HepG2 (cell line): Measurements from ENCODE around the gene NFE2L1. TPM values are rescaled to one million over a fixed set of nuclear protein-coding genes. Genes with fewer than 3 reads are reported as not detected.

Experiments used
- ATAC-seq: fragments of 200-7000 bp; cut with Tn5 transposase; 3 replicates; pipeline ENCODE4 v1.9.1; 2020; ENCODE audit warnings: mild to moderate bottlenecking, moderate library complexity
- BruUV-seq: library from RNA; stranded (reverse); fragments of 400-500 nt; replicated peaks from 2 replicates; lab custom pipeline; 2021; lab: Mats Ljungman, UMichigan
- CTCF ChIA-PET: fragments of 300-600 bp; formaldehyde crosslinking; extraction: SDS; loops from one replicate; lab custom pipeline; 2021; ENCODE audit warnings: low total read pairs, inconsistent platforms, low intra/inter-chr PET ratio; lab: Yijun Ruan, JAX
- POLR2A ChIA-PET: fragments of 350-600 bp; sonication (Branson Sonifier 250); formaldehyde crosslinking; loops from one replicate; lab custom pipeline; 2020; ENCODE audit warnings: antibody characterized with exemption, inconsistent platforms; lab: Yijun Ruan, JAX
- DNase-seq: peaks from one replicate; pipeline ENCODE4 v3.0.0-alpha.2; 2015; ENCODE audit warnings: low spot score
- FAIRE-seq: peaks from 3 replicates; lab custom pipeline; 2011; peaks lifted over from hg19 to GRCh38; lab: Jason Lieb, UNC
- H2AFZ ChIP-seq: one replicate; pipeline ENCODE4 v1.6.1; 2011; ENCODE audit warnings: low read length, inconsistent platforms
- H3K27ac ChIP-seq: fragments of 300-600 bp; 3 replicates; pipeline ENCODE4 v1.8.0; 2011; ENCODE audit warnings: mixed run types, mild to moderate bottlenecking, mixed read lengths, low read length, inconsistent platforms; ENCODE audit not compliant: insufficient read depth; ENCODE audit errors: extremely low read length
- H3K27me3 ChIP-seq, 2 experiments: fragments of 200-600 bp in 1 of 2; 2 replicates in 1 of 2; 3 replicates in 1 of 2; pipeline versions ENCODE4 v1.6.0 to v1.8.0; 2011; ENCODE audit warnings: low read length in 2 of 2, mild to moderate bottlenecking in 2 of 2, moderate library complexity in 2 of 2, inconsistent platforms in 1 of 2; ENCODE audit not compliant: insufficient read depth in 2 of 2, control insufficient read depth in 1 of 2
- H3K36me3 ChIP-seq, 2 experiments: fragments of 200-600 bp in 1 of 2; replicated peaks in 1 of 2; 2 replicates in 1 of 2; 3 replicates in 1 of 2; pipeline versions ENCODE4 v1.5.1 to v1.8.0; 2011; ENCODE audit warnings: low read length in 2 of 2, inconsistent platforms in 1 of 2; ENCODE audit not compliant: insufficient read depth in 2 of 2, control insufficient read depth in 1 of 2
- H3K4me1 ChIP-seq: 2 replicates; pipeline ENCODE4 v1.5.1; 2012; ENCODE audit warnings: low read length, inconsistent platforms; ENCODE audit not compliant: insufficient read depth
- H3K4me2 ChIP-seq: 2 replicates; pipeline ENCODE4 v1.6.0; 2011; ENCODE audit warnings: low read depth, low read length, inconsistent platforms
- H3K4me3 ChIP-seq, 3 experiments: fragments of 200-600 bp in 1 of 3; sonication (generic), shearing (Covaris generic) in 1 of 3; replicated peaks in 1 of 3; 2 replicates each; pipeline ENCODE4 v1.5.1; 2011 to 2016; ENCODE audit warnings: low read length in 3 of 3, inconsistent platforms in 2 of 3, low read depth in 2 of 3, mild to moderate bottlenecking in 2 of 3, control low read depth in 1 of 3, mixed read lengths in 1 of 3; ENCODE audit not compliant: insufficient read depth in 1 of 3
- H3K79me2 ChIP-seq: one replicate; pipeline ENCODE4 v1.6.1; 2011; ENCODE audit warnings: low read length, inconsistent platforms; ENCODE audit not compliant: insufficient read depth
- H3K9ac ChIP-seq: 2 replicates; pipeline ENCODE4 v1.6.0; 2011; ENCODE audit warnings: mild to moderate bottlenecking, low read depth, low read length, inconsistent platforms; ENCODE audit not compliant: insufficient read depth
- H3K9me3 ChIP-seq: 2 replicates; pipeline ENCODE4 v1.5.1; 2012; ENCODE audit warnings: mild to moderate bottlenecking, low read length
- H4K20me1 ChIP-seq: 2 replicates; pipeline ENCODE4 v1.6.0; 2011; ENCODE audit warnings: inconsistent platforms, mild to moderate bottlenecking, low read length, moderate library complexity; ENCODE audit not compliant: insufficient read depth
- FOXJ3 ChIP-seq: sonication (generic); formaldehyde crosslinking; IDR thresholded peaks from 2 replicates; pipeline ENCODE4 v1.4.0; 2020; ENCODE audit warnings: missing genetic modification reagents, mild to moderate bottlenecking, borderline replicate concordance
- GABPB1 ChIP-seq: IDR thresholded peaks from 2 replicates; pipeline ENCODE4 v1.6.1; 2016; ENCODE audit warnings: mild to moderate bottlenecking, missing genetic modification reagents, moderate library complexity, missing compliant biosample characterization
- HNRNPK ChIP-seq: fragments of 200-400 bp; formaldehyde crosslinking; IDR thresholded peaks from 2 replicates; pipeline ENCODE4 v1.6.1; 2018; ENCODE audit warnings: low read length, low read depth, moderate library complexity, mild to moderate bottlenecking; ENCODE audit not compliant: poor library complexity, severe bottlenecking
- HNRNPLL ChIP-seq: fragments of 200-400 bp; formaldehyde crosslinking; IDR thresholded peaks from 2 replicates; pipeline ENCODE4 v1.6.1; 2017; ENCODE audit warnings: mild to moderate bottlenecking, low read depth, low read length; ENCODE audit not compliant: poor library complexity, severe bottlenecking
- NCOR1 ChIP-seq: fragments of 200-600 bp; sonication (generic); IDR thresholded peaks from 2 replicates; pipeline ENCODE4 v1.7.0; 2017; ENCODE audit warnings: antibody characterized with exemption, low read length, borderline replicate concordance
- NFATC3 ChIP-seq: sonication (generic); formaldehyde crosslinking; IDR thresholded peaks from 2 replicates; pipeline ENCODE4 v1.5.1; 2020; ENCODE audit warnings: mild to moderate bottlenecking, missing genetic modification reagents
- NR2C2 ChIP-seq: sonication (generic); formaldehyde crosslinking; IDR thresholded peaks from 2 replicates; pipeline ENCODE4 v1.4.0; 2020; ENCODE audit warnings: missing genetic modification reagents, mild to moderate bottlenecking, moderate library complexity, borderline replicate concordance
- RFX3 ChIP-seq: IDR thresholded peaks from 2 replicates; pipeline ENCODE4 v1.6.1; 2016; ENCODE audit warnings: missing biosample characterization, missing genetic modification reagents
- SAP130 ChIP-seq: IDR thresholded peaks from 2 replicates; pipeline ENCODE4 v1.6.1; 2016; ENCODE audit warnings: low read depth
- SRY ChIP-seq: sonication (generic); formaldehyde crosslinking; IDR thresholded peaks from 2 replicates; pipeline ENCODE4 v1.8.0; 2022; ENCODE audit warnings: mild to moderate bottlenecking, missing genetic modification reagents
- SSRP1 ChIP-seq: IDR thresholded peaks from 2 replicates; pipeline ENCODE4 v1.6.1; 2016; ENCODE audit warnings: control low read depth
- STAG1 ChIP-seq: sonication (generic); formaldehyde crosslinking; IDR thresholded peaks from 2 replicates; pipeline ENCODE4 v1.4.0; 2020; ENCODE audit warnings: missing genetic modification reagents
- ZFP90 ChIP-seq: sonication (generic); formaldehyde crosslinking; IDR thresholded peaks from 2 replicates; pipeline ENCODE4 v1.8.0; 2022; ENCODE audit warnings: missing genetic modification reagents, mild to moderate bottlenecking, inconsistent platforms, borderline replicate concordance
- ZNF350 ChIP-seq: sonication (generic); formaldehyde crosslinking; IDR thresholded peaks from 2 replicates; pipeline ENCODE4 v1.4.0; 2020; ENCODE audit warnings: mild to moderate bottlenecking, low read depth, missing genetic modification reagents, borderline replicate concordance
- ZNF451 ChIP-seq: sonication (generic); formaldehyde crosslinking; IDR thresholded peaks from 2 replicates; pipeline ENCODE4 v1.5.0; 2020; ENCODE audit warnings: mild to moderate bottlenecking, missing genetic modification reagents
- WGBS: methylation state at CpG from one replicate; pipeline ENCODE4 v1.1.6; 2017; ENCODE audit warnings: low lambda C conversion rate; 5-methylcytosine and 5-hydroxymethylcytosine counted together
- in situ Hi-C: cut with HindIII; loops from 2 replicates; pipeline ENCODE4 v1.10.0; 2017; ENCODE audit warnings: low pct_unique_long_range_greater_than_20kb; ENCODE audit not compliant: extremely low pct_ligation_motif_present
- intact Hi-C: fragments of 100-400 bp; cut with micrococcal nuclease; formaldehyde crosslinking; loops from one replicate; pipeline ENCODE4 v1.10.0; 2022; ENCODE audit not compliant: unreplicated experiment
- polyA plus RNA-seq, 8 experiments: library from polyadenylated mRNA; depleted of rRNA in 3 of 8; stranded (reverse) in 7 of 8; unstranded in 1 of 8; fragments of >200 nt; fragmentation: Illumina TruSeq in 4 of 8; extraction: Trizol in 4 of 8; gene quantifications; 2 replicates each; pipeline versions ENCODE4 v1.2.1 to v1.2.3, GENCODE V29; 2011 to 2016; ENCODE audit warnings: low read depth in 4 of 8, missing spikeins in 1 of 8, mixed read lengths in 1 of 8; ENCODE audit not compliant: insufficient read depth in 1 of 8
- total RNA-seq, 5 experiments: library from RNA; depleted of rRNA; stranded (reverse); fragments of >200 nt; fragmentation: Illumina TruSeq; extraction: Trizol; gene quantifications; 2 replicates each; pipeline ENCODE4 v1.2.3, GENCODE V29; 2016; ENCODE audit warnings: low read depth in 1 of 5
- TF ChIP-seq, protein P1 (sequence below): sonication (generic); formaldehyde crosslinking; IDR thresholded peaks from 2 replicates; pipeline ENCODE4 v1.8.1; 2023; ENCODE audit warnings: mild to moderate bottlenecking, moderate library complexity, missing genetic modification reagents
- TF ChIP-seq, protein P2 (sequence below): sonication (generic); formaldehyde crosslinking; IDR thresholded peaks from 2 replicates; pipeline ENCODE4 v1.4.0; 2020; ENCODE audit warnings: missing genetic modification reagents, borderline replicate concordance
- TF ChIP-seq, protein P3 (sequence below): sonication (generic); formaldehyde crosslinking; IDR thresholded peaks from 2 replicates; pipeline ENCODE4 v1.9.0; 2021; ENCODE audit warnings: missing genetic modification reagents, borderline replicate concordance

The NFE2L1 gene
- total and polyA plus RNA-seq, 2 of the 13 experiments (the other 11 are each of a cell fraction or from before 2014, with no cell fraction given): 67.0 to 234 TPM

DNA sequence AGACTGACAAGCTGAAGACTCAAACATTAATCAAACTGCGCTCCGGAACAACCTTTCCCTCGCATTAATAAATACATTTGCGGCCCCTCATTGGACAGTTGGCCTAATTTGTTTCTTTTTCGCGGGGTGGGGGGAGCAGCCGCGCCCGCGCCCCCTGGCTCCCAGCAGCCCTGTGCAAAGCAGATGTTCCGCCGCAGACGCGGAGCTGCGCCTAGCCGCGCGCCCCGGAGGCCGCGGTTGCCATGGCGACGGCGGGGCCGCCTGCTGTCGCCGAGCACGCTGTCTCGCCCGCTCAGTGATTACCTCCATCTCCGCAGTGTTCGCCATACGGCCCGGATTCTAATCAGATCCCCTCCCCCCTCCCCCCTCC, 36.0 kb upstream of the NFE2L1 start (continued):
- TF ChIP-seq, protein P1, sequence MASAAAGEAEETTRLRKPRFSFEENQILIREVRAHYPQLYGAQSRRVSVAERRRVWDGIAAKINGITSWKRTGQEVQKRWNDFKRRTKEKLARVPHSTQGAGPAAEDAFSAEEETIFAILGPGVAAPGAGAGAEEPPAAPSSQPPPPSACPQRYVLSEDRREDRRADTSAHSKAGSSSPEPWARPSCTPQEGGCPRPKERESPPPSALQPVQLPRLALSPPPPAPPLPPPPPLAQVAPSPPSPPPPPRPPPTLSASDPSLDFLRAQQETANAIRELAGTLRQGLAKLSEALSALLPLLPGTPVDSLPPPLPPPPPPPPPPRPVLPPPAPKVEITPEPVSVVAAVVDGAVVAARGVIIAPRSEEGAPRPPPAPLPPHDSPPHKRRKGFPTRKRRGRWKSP (CRISPR knock-in tag): peak; percentile 96
- TF ChIP-seq HNRNPLL: peak; percentile 92
- peak; percentile 92 for TF ChIP-seq HNRNPK
- TF ChIP-seq RFX3 (CRISPR knock-in tag): peak; percentile 82
- TF ChIP-seq NFATC3: no peak
- peak; percentile 31; the same call in 1 of the 2 replicates for TF ChIP-seq GABPB1 (CRISPR knock-in tag)
- peak; percentile 41; the same call in 1 of the 2 replicates for TF ChIP-seq SAP130 (CRISPR knock-in tag)
- no peak for TF ChIP-seq NR2C2 (CRISPR knock-in tag)

DNA sequence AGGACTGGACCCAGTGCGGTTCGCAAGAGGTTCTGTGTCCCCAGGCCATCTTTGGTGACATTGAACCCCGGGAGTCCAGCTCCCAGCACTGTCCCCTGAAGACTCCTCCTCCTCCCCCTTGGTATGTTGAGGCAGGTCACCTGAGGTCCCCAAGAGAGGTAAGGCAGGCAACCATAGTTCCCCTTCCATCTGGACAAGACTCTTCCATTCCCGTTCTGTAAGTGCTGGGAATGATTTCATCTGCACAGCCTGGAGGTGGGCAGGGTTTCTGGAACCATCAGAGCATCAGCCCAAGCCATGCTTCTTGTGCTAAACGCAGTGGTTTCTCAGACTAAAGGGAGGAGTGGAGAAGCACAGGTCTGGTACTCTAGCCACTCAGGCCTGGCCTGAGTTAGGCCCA, 35.5 kb upstream of the NFE2L1 start:
- Histone ChIP-seq H3K79me2 (no peaks in the 10 kb centered on the region), H3K36me3 (no peaks in the 10 kb centered on the region), H2AFZ (no peak overlapping the region), H3K27me3 (peaks cover 10 to 49% of the 10 kb centered on the region in 2 experiments; a peak in 4 of 5 replicates), H4K20me1 (no peaks in the 10 kb centered on the region; the same call in 1 of the 2 replicates), H3K27ac (no peak overlapping the region), H3K4me1 (peaks cover 23% of the 10 kb centered on the region), H3K9me3 (no peaks in the 10 kb centered on the region), H3K4me3 (no peak overlapping the region), H3K9ac (no peak overlapping the region), H3K4me2 (no peak overlapping the region)
- ChIA-PET POLR2A (no interaction called here), CTCF (interaction anchor here (1.7 kb wide), 1 partner anchor 63 kb away, joined by 4 read pairs; no protein-coding TSS in a partner anchor)
- in situ Hi-C loops: no loop called here
- ATAC-seq (no peak; the same call in 2 of the 3 replicates), FAIRE-seq (no peak), DNase-seq (no peak)
- intact Hi-C loops: no loop called here
- WGBS: 44% methylated on average over 4 of the region's 5 CpGs
- no TSS peak for BruUV-seq
- TF ChIP-seq ZNF451 (no peak), FOXJ3 (CRISPR knock-in tag) (no peak), ZFP90 (CRISPR knock-in tag) (no peak), SSRP1 (CRISPR knock-in tag) (no peak), SRY (CRISPR knock-in tag) (no peak), NCOR1 (no peak), STAG1 (CRISPR knock-in tag) (no peak), ZNF350 (CRISPR knock-in tag) (no peak)
- TF ChIP-seq, protein P2, sequence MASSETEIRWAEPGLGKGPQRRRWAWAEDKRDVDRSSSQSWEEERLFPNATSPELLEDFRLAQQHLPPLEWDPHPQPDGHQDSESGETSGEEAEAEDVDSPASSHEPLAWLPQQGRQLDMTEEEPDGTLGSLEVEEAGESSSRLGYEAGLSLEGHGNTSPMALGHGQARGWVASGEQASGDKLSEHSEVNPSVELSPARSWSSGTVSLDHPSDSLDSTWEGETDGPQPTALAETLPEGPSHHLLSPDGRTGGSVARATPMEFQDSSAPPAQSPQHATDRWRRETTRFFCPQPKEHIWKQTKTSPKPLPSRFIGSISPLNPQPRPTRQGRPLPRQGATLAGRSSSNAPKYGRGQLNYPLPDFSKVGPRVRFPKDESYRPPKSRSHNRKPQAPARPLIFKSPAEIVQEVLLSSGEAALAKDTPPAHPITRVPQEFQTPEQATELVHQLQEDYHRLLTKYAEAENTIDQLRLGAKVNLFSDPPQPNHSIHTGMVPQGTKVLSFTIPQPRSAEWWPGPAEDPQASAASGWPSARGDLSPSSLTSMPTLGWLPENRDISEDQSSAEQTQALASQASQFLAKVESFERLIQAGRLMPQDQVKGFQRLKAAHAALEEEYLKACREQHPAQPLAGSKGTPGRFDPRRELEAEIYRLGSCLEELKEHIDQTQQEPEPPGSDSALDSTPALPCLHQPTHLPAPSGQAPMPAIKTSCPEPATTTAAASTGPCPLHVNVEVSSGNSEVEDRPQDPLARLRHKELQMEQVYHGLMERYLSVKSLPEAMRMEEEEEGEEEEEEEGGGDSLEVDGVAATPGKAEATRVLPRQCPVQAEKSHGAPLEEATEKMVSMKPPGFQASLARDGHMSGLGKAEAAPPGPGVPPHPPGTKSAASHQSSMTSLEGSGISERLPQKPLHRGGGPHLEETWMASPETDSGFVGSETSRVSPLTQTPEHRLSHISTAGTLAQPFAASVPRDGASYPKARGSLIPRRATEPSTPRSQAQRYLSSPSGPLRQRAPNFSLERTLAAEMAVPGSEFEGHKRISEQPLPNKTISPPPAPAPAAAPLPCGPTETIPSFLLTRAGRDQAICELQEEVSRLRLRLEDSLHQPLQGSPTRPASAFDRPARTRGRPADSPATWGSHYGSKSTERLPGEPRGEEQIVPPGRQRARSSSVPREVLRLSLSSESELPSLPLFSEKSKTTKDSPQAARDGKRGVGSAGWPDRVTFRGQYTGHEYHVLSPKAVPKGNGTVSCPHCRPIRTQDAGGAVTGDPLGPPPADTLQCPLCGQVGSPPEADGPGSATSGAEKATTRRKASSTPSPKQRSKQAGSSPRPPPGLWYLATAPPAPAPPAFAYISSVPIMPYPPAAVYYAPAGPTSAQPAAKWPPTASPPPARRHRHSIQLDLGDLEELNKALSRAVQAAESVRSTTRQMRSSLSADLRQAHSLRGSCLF (CRISPR knock-in tag): no peak
- TF ChIP-seq, protein P3, sequence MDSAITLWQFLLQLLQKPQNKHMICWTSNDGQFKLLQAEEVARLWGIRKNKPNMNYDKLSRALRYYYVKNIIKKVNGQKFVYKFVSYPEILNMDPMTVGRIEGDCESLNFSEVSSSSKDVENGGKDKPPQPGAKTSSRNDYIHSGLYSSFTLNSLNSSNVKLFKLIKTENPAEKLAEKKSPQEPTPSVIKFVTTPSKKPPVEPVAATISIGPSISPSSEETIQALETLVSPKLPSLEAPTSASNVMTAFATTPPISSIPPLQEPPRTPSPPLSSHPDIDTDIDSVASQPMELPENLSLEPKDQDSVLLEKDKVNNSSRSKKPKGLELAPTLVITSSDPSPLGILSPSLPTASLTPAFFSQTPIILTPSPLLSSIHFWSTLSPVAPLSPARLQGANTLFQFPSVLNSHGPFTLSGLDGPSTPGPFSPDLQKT (CRISPR knock-in tag): no peak
